ENCODE data around the gene RANBP9. TPM values are rescaled to one million over a fixed set of nuclear protein-coding genes. Genes with fewer than 3 reads are reported as not detected.
A peak's percentile ranks its signal among the peaks of the same experiment; 100 is the strongest.

The RANBP9 gene
- total and polyA plus RNA-seq, 8 donors: 9.6 to 22.2 (median 16.6) TPM

DNA sequence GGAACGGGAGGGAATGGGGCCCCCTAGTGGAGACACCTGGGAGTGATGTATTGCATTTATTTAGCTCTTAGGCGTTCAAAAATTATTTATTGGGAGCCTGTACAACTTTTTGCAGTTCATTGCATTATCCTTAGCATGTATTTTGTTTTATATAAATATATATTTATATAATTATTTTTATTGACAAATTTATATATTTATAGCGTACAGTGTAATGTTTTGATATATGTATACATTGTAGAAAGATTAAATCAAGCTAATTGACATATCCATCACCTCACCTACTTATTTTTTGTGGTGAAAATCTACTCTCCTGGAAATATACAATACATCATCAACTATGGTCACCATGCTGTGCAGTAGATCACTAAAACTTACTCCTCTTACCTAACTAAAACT, 136.3 kb downstream of the RANBP9 start:
- H3K4me3 ChIP-seq: peak overlapping the region; percentile 58 to 90 (median 70)
- H3K27me3 ChIP-seq: no peaks in the 10 kb centered on the region
- no peaks in the 10 kb centered on the region for H3K9me3 ChIP-seq
- H3K36me3 ChIP-seq: no peaks in the 10 kb centered on the region
- FAIRE-seq (peak; percentile 23), DNase-seq (no peak), ATAC-seq (no peak)
- H3K4me1 ChIP-seq: peaks cover 0 to 4% (median 0%) of the 10 kb centered on the region in 3 donors
- intact Hi-C loops (cut with DNase I): no loop called here
- H3K27ac ChIP-seq: peak overlapping the region; percentile 89 to 98 (median 96)
- WGBS, 2 donors: 19 to 24% methylated on average over 3 of the region's 3 CpGs
- TF ChIP-seq, protein P1, sequence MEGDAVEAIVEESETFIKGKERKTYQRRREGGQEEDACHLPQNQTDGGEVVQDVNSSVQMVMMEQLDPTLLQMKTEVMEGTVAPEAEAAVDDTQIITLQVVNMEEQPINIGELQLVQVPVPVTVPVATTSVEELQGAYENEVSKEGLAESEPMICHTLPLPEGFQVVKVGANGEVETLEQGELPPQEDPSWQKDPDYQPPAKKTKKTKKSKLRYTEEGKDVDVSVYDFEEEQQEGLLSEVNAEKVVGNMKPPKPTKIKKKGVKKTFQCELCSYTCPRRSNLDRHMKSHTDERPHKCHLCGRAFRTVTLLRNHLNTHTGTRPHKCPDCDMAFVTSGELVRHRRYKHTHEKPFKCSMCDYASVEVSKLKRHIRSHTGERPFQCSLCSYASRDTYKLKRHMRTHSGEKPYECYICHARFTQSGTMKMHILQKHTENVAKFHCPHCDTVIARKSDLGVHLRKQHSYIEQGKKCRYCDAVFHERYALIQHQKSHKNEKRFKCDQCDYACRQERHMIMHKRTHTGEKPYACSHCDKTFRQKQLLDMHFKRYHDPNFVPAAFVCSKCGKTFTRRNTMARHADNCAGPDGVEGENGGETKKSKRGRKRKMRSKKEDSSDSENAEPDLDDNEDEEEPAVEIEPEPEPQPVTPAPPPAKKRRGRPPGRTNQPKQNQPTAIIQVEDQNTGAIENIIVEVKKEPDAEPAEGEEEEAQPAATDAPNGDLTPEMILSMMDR (IDR thresholded peaks at IDR 0.05): peak; percentile 65 to 81 (median 75)

DNA sequence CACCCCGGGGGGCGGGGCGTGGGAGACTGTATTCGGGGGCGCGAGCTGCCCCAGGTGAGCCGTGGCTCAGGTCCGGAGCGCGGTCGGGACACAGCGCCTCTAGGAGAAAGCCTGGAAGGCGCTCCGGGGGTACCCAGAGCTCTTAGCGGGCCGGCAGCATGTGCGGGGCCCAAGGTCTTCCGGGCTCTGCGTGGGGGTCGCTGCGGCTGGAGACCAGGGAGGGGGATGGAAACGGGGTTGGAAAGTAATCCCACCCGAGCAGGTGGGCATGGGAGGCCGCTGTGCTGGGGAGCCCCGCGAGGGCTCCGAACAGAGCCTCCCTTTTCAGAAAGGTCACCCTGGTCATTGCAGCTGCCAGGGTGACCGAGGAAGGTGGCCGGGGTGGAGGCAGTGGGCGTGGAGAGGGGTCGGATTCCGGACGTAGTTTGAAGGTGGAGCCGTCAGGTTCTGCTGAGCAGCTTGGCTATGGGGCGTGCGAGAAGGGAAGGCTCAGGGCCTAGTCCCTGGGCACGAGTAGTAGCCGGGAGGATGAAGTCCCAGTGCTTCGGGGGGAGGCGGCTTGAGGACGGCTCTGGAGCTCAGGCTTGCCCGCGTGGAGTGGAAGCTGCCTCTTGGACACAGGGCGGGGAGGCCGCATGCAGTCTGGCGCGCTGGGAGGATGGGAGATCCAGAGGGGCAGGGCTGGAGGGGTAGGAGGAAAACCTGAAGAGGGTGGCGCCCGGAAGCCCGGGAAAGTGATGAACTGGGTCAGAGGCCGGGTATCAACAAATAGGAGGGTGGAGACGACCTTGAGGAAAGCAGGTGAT, 136.9 kb downstream of the RANBP9 start, which contains the start of gene SIRT5:
Gene SIRT5 (plus strand): TSS at position 31 of the 806 bp plus-strand sequence. CDS start 9,510 bp downstream, outside the sequence.
- Histone ChIP-seq H3K4me3 (peak within 1 kb of the TSS; percentile 58 to 90 (median 70)), H3K36me3 (no peaks in the 10 kb centered on the region), H3K27me3 (no peaks in the 10 kb centered on the region), H3K4me1 (peaks cover 0 to 4% (median 0%) of the 10 kb centered on the region in 3 donors), H3K27ac (peak within 1 kb of the TSS; percentile 89 to 98 (median 96)), H3K9me3 (no peaks in the 10 kb centered on the region)
- ATAC-seq (peak; percentile 77 to 88 (median 82)), FAIRE-seq (no peak), DNase-seq (peak; percentile 78 to 93 (median 84))
- TF ChIP-seq, protein P1 (IDR thresholded peaks at IDR 0.05): no peak
- intact Hi-C loops (cut with DNase I): no loop called here
- 1% methylated on average over 45 to 52 of the region's 52 CpGs for WGBS, 2 donors

DNA sequence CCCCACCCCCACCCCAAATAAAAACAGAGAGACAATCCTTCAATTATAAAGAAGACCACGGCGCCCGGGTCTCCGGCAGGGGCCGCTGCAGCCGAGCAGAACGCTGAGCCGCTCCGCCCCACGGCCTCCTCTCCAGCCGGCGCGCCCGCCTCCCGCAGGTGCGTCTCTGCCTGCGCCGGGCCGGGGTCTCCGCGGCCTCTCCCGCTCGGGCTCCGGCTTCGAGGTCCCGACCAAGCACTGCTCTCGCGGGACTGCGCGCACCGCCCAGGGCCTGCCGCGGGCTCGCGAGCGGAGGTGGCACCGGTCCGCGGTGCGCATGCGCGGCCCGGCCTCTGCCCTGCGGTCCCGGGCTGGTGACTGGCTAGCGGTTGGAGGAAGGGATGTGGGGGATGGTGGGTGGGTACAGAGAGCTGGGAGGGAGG, 137.5 kb downstream of the RANBP9 start:
- intact Hi-C loops (cut with DNase I): no loop called here
- H3K9me3 ChIP-seq: no peaks in the 10 kb centered on the region
- no peaks in the 10 kb centered on the region for H3K36me3 ChIP-seq
- H3K27me3 ChIP-seq: no peaks in the 10 kb centered on the region
- DNase-seq: peak; percentile 92 to 97 (median 94)
- FAIRE-seq: no peak
- peaks cover 0 to 4% (median 0%) of the 10 kb centered on the region in 3 donors for H3K4me1 ChIP-seq
- peak overlapping the region; percentile 89 to 98 (median 96) for H3K27ac ChIP-seq
- peak overlapping the region; percentile 58 to 90 (median 70) for H3K4me3 ChIP-seq
- TF ChIP-seq, protein P1 (IDR thresholded peaks at IDR 0.05): peak in 3 of 4 donors; percentile 8 to 41 (median 26)
- peak; percentile 93 to 97 (median 95) for ATAC-seq
- 0% methylated on average over 39 to 46 of the region's 46 CpGs for WGBS, 2 donors

DNA sequence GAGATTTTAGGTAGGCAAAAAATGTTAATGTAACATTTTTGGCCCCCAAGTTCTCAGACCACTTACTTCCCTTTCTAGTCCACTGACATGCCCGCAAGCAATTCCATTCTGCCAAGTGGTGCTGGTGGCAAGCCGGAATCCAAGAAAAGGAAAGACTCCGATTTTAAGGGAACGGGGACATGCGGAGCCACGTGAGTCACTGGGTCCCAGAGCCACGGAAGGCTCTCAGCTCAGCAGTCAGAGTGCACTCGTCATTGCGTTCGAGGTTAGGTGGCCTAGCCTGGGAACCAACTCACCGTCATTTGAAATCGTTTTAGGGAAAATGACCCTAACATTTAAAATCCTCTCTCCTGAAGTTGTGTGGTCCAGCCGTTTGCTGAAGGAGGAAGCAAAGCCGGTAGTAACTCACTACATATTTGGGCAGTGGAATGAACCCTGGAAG, 137.9 kb downstream of the RANBP9 start:
- H3K27ac ChIP-seq: peak overlapping the region; percentile 89 to 98 (median 96)
- 1 to 2% methylated on average over 14 of the region's 14 CpGs for WGBS, 2 donors
- peak overlapping the region; percentile 23 to 90 (median 64) for H3K4me3 ChIP-seq
- H3K9me3 ChIP-seq: no peaks in the 10 kb centered on the region
- no peaks in the 10 kb centered on the region for H3K36me3 ChIP-seq
- TF ChIP-seq, protein P1 (IDR thresholded peaks at IDR 0.05): no peak
- no peaks in the 10 kb centered on the region for H3K27me3 ChIP-seq
- DNase-seq: peak in 4 of 6 donors; percentile 18 to 53 (median 38)
- H3K4me1 ChIP-seq: peaks cover 0 to 4% (median 0%) of the 10 kb centered on the region in 3 donors
- intact Hi-C loops (cut with DNase I): no loop called here
- ATAC-seq: peak in 2 of 4 donors; percentile 3 to 4
- no peak for FAIRE-seq

Measured in pancreas (tissue), 10 donors.